D721Med (cell line): ENCODE data around the gene GALNT18.

Experiments used
- DNase-seq: peaks from one replicate; pipeline ENCODE4 v3.0.0; 2011; ENCODE audit warnings: low spot score; ENCODE audit not compliant: insufficient read length
- FAIRE-seq: peaks from 2 replicates; lab custom pipeline; 2011; peaks lifted over from hg19 to GRCh38; lab: Jason Lieb, UNC
- TF ChIP-seq, protein P1 (sequence below): IDR thresholded peaks from 2 replicates; pipeline ENCODE4 v1.5.1; 2012; ENCODE audit warnings: mild to moderate bottlenecking, control low read depth; ENCODE audit not compliant: insufficient read depth; ENCODE audit errors: missing control alignments

The GALNT18 gene

DNA sequence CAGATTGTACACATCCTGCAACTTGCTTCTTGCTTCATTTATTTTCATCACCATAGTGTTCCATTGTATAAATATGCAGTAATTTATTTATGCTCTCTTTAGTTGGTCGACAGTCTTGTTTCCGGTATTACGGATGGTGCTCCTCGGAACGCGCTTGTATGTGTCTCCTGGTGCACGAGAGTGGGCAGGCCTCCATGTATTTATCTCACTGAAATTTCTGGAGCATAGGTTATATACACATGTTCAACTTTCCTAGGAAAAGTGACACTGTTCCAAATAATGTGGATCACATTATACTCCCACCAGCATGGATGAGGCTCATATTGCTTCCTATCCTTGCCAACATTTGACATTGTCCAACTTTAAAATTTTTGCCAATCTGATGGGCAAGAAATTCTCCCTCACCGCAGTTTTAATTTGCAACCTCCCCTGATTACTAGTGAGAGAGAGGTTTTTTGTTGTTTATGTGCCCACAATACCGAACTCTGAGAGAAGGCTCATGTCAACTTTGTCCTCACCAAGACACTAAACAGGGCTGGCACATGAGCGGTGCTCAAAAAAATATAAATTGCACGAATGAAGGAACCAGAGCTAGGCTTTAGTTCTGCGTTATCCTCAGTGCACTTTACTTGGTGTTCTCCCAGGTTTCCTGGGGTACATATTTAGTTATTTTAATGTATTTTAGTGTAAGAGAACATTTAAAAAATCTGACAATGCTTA, 272.5 kb downstream of the GALNT18 start:
- DNase-seq (no peak), FAIRE-seq (no peak)
- TF ChIP-seq, protein P1, sequence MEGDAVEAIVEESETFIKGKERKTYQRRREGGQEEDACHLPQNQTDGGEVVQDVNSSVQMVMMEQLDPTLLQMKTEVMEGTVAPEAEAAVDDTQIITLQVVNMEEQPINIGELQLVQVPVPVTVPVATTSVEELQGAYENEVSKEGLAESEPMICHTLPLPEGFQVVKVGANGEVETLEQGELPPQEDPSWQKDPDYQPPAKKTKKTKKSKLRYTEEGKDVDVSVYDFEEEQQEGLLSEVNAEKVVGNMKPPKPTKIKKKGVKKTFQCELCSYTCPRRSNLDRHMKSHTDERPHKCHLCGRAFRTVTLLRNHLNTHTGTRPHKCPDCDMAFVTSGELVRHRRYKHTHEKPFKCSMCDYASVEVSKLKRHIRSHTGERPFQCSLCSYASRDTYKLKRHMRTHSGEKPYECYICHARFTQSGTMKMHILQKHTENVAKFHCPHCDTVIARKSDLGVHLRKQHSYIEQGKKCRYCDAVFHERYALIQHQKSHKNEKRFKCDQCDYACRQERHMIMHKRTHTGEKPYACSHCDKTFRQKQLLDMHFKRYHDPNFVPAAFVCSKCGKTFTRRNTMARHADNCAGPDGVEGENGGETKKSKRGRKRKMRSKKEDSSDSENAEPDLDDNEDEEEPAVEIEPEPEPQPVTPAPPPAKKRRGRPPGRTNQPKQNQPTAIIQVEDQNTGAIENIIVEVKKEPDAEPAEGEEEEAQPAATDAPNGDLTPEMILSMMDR, result no peak

DNA sequence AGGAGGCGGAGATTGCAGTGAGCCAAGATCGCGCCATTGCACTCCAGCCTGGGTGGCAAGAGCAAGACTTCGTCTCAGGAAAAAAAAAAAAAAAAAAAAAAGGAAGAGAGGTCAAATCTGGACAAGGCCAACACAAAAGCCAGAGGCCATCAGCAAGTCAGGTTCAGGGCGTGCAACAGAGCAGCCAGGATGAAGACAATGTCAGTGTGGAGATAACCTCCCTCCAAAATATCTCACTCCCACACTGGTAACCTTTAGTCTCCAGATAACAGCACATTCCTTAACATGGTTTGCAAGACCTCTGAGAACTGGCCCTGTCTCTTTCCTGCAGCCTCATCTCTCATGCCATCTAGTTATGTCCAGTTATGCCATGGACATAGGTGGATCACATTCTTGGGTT, 273.5 kb downstream of the GALNT18 start:
- DNase-seq (no peak), FAIRE-seq (no peak)
- TF ChIP-seq, protein P1, result no peak

DNA sequence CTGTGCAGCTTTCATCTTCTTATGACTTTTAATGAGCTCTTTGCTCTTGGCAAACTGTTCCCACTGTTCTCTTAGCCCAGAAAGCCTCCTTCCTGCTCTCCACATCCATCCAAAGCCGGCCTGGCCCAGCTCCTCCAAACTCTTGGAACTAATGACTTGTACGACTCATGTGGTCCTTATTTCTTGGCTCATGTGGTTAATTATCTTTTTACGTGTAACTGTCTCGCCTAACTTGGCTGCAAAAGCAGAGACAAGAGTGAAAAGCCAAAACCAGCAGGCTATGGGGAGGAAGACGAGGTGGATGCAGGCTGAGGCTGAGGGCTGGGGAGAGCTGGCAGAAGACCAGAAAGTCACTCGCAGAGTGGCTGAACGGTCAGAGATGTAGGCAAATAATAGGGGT, 274.2 kb downstream of the GALNT18 start:
- TF ChIP-seq, protein P1, result no peak
- DNase-seq (no peak), FAIRE-seq (no peak)

DNA sequence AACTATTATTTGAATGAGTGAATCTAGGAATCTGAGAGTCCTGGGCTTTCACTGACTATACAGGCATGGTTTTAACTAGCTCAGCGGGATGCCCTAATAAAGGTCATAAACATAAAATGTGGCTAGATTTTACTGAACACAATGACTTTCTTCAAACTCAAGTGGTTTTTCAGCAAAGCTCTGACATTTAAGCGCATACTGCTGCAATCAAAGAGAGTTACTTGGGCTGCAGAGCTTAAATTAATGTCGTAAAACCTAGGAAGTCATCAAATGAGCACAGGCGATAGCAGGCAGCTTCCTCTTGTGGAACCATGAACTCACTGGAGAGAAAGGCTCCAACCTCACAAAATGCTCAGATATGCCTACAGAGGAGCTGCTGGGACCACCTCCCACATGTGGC, 275.5 kb downstream of the GALNT18 start:
- DNase-seq (no peak), FAIRE-seq (no peak)
- TF ChIP-seq, protein P1, result no peak

DNA sequence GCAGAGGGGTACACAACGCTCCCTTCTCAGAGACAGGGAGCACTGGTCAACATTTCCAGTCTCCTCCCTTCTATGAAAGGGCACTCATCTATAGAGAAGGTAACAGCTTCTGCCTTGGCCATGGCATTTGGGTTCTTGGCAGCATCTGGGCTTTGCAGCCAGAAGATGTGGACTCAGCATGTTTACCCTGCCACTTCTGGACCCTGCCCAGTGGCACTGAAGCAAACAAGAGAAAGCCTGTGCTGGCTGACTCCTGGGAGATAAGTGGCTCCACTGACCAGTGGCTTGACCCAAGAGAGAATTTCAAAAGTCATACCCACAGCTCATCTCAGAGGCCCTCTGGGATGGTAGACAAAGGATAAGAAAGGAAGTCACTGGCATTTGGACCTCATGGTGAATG, 276.7 kb downstream of the GALNT18 start:
- TF ChIP-seq, protein P1, result no peak
- FAIRE-seq, result no peak
- no peak for DNase-seq

DNA sequence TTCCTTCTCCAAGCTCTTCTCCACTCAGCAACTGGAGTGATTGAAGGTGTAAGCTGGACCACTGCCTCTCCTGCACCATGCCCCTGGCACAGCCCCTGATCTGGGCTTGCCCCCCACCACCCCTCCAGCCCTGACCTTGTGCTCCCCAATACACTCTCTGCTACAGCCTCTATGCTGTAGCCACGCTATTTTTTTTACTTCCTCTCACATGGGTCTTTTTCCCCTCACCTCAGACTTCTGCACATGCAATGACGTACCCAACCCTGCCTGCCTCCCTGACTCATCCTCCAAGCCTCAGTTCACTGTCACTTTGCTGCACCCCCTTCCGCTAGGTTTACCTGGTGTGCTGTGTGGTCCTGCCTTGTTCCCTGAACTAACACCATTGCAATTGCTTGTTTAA, 277.8 kb downstream of the GALNT18 start:
- no peak for FAIRE-seq

DNA sequence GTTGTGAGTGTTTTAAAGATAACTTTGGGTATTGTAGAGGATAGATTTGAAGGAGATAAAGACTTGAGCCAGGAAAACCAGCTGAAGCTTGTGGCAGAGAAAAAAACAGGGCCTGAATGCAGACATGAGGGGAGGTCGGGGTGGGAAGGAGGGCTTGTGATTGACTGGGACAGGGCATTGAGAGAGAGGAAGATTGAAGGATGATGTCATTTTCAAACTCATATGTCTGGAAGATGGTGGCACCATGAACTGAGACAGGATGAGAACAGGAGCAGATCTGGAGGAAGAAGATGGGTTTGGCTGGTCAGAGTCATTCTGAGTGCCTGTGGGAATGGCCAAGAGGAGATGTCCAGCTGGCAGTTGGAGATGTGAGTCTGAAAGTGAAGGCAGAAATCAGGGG, 283.5 kb downstream of the GALNT18 start:
- no peak for DNase-seq
- TF ChIP-seq, protein P1, result no peak

More for the DNA sequence above, 277.8 kb downstream of the GALNT18 start:
- no peak for DNase-seq
- TF ChIP-seq, protein P1, result no peak

More for the DNA sequence above, 283.5 kb downstream of the GALNT18 start:
- FAIRE-seq, result no peak
